Measurements from ENCODE around the gene NIT2. TPM values are rescaled to one million over a fixed set of nuclear protein-coding genes. Genes with fewer than 3 reads are reported as not detected.

NIT2 gene
- total RNA-seq, 2 experiments from 2014 or later: 59.1 to 70.8 TPM

- peaks cover 17% of the 10 kb centered on the region for H3K9me3 Mint-ChIP-seq (ENCODE audit: low read depth)
- peaks cover 18% of the 10 kb centered on the region for H3K36me3 Mint-ChIP-seq (ENCODE audit: low read depth)
- ChIA-PET POLR2A (no interaction called here), CTCF (no interaction called here)
- H3K4me1 Mint-ChIP-seq: peaks cover 17% of the 10 kb centered on the region
- ATAC-seq (no peak), DNase-seq (no peak)
- no peaks in the 10 kb centered on the region for H3K27me3 Mint-ChIP-seq
- intact Hi-C loops (cut with DNase I, micrococcal nuclease): loop anchor here in 1 of 2 experiments (10.0 kb wide), 1 partner anchor 978 kb away; no protein-coding TSS in a partner anchor
- H3K4me3 Mint-ChIP-seq: no peak overlapping the region
- H3K27ac Mint-ChIP-seq: no peak overlapping the region
Measured at GRCh38 chr3:100407164-100407563, 72.6 kb downstream of the NIT2 start.

- Mint-ChIP-seq H3K27me3 (no peaks in the 10 kb centered on the region), H3K4me3 (no peak overlapping the region), H3K9me3 (ENCODE audit: low read depth) (peaks cover 18% of the 10 kb centered on the region), H3K4me1 (peaks cover 11% of the 10 kb centered on the region), H3K27ac (no peak overlapping the region), H3K36me3 (ENCODE audit: low read depth) (peaks cover 22% of the 10 kb centered on the region)
- DNase-seq (no peak), ATAC-seq (no peak)
- ChIA-PET CTCF (no interaction called here), POLR2A (no interaction called here)
- intact Hi-C loops (cut with DNase I, micrococcal nuclease): loop anchor here in 1 of 2 experiments (10.0 kb wide), 1 partner anchor 977 kb away; no protein-coding TSS in a partner anchor
Measured at GRCh38 chr3:100407977-100408532, 73.5 kb downstream of the NIT2 start.

Other genes with a start within 250 kb of the NIT2 start
- under 1 TPM in 1 of 2 experiments, not detected in 1; 0.11 TPM for gene FILIP1L, start 220.3 kb upstream of the NIT2 start, total RNA-seq
- 10 to 100 TPM; 17.6 to 19.4 TPM for gene TBC1D23, start 73.8 kb upstream of the NIT2 start, total RNA-seq
- gene TOMM70, start 66.3 kb downstream of the NIT2 start, total RNA-seq: 10 to 100 TPM; 54.0 to 54.1 TPM
- 1 to 10 TPM; 1.7 TPM for gene LNP1, start 66.8 kb downstream of the NIT2 start, total RNA-seq
- gene TMEM45A, start 157.9 kb downstream of the NIT2 start, total RNA-seq: 1 to 10 TPM; 2.2 to 3.1 TPM

All from activated CD4-positive, alpha-beta T cell treated with anti-CD3 and anti-CD28 coated beads for 36 hours (primary cell).